Left lung (tissue), 10 donors: ENCODE measurements around the gene IFT122. TPM values are rescaled to one million over a fixed set of nuclear protein-coding genes. Genes with fewer than 3 reads are reported as not detected.
A peak's percentile ranks its signal among the peaks of the same experiment; 100 is the strongest.

ENCODE experiments used
- ATAC-seq: fragments of 200-7000 bp; cut with Tn5 transposase; one replicate; pipeline ENCODE4 v1.9.1; 2020; ENCODE audit warnings: moderate library complexity
- DNase-seq, 4 donors: peaks; one replicate each; pipeline ENCODE4 v3.0.0-alpha.2; 2013 to 2020
- H3K27ac ChIP-seq, 2 donors: fragments of 200-600 bp; sonication (generic) in 1 of 2; one replicate each; pipeline versions ENCODE4 v1.5.0 to v1.8.0; 2020 to 2021
- H3K27me3 ChIP-seq, 2 donors: fragments of 200-600 bp; sonication (generic) in 1 of 2; one replicate each; pipeline versions ENCODE4 v1.5.0 to v1.8.0; 2020 to 2021
- H3K36me3 ChIP-seq, 2 donors: fragments of 200-600 bp; sonication (generic) in 1 of 2; one replicate each; pipeline versions ENCODE4 v1.5.0 to v1.8.0; 2020 to 2021
- H3K4me1 ChIP-seq, 2 donors: fragments of 200-600 bp; one replicate each; pipeline ENCODE4 v1.8.0; 2021
- H3K4me3 ChIP-seq, 2 donors: fragments of 200-600 bp; sonication (generic) in 1 of 2; one replicate each; pipeline versions ENCODE4 v1.5.0 to v1.8.0; 2020 to 2021; ENCODE audit warnings: mild to moderate bottlenecking in 1 of 2
- H3K9me3 ChIP-seq, 2 donors: fragments of 200-600 bp; sonication (generic) in 1 of 2; one replicate each; pipeline versions ENCODE4 v1.5.0 to v1.8.0; 2020 to 2021
- CTCF ChIP-seq, 2 donors: fragments of 200-600 bp; sonication (generic) in 1 of 2; IDR thresholded peaks; one replicate each; pipeline versions ENCODE4 v1.5.0 to v1.8.0; 2021; ENCODE audit warnings: antibody characterized with exemption in 2 of 2
- intact Hi-C, 2 donors: fragments of 100-400 bp; cut with DNase I; formaldehyde crosslinking; loops; one replicate each; pipeline versions ENCODE4 v1.11.2 to v1.14.2; 2022
- polyA plus RNA-seq, 6 donors: library from polyadenylated mRNA; unstranded; fragments of 120-200 nt; gene quantifications; one replicate each; pipeline ENCODE4 v1.2.1, GENCODE V29; 2013; ENCODE audit not compliant: insufficient read length in 6 of 6
- total RNA-seq, 2 donors: library from RNA; stranded (reverse); fragmentation: NEBNext Ultra II Directional; extraction: Animal tissue kit (Norgen Biotek cat#: 25700); gene quantifications; one replicate each; pipeline ENCODE4 v1.2.1, GENCODE V29; 2021
- donor health status: DM: no; HTN: yes; CAD: no.
- donor health status: DM: no; HTN: no; CAD: no.

Gene IFT122
- total and polyA plus RNA-seq, 8 donors, result 21.2 to 79.7 (median 71.3) TPM

- no peak for TF ChIP-seq CTCF (IDR thresholded peaks at IDR 0.05)
- H3K9me3 ChIP-seq, result no peaks in the 10 kb centered on the region
- H3K27ac ChIP-seq, result no peak overlapping the region
- H3K36me3 ChIP-seq, result peaks cover 0 to 52% of the 10 kb centered on the region in 2 donors
- H3K4me1 ChIP-seq, result no peaks in the 10 kb centered on the region
- H3K27me3 ChIP-seq, result no peaks in the 10 kb centered on the region
- intact Hi-C loops, result no loop called here
- ATAC-seq, result no peak
- H3K4me3 ChIP-seq, result no peak overlapping the region
- DNase-seq, result no peak
Measured at GRCh38 chr3:129453732-129454131, 13.7 kb downstream of the IFT122 start.

GRCh38 chr3:129460155-129460554 is 20.1 kb downstream of the IFT122 start:
- no peaks in the 10 kb centered on the region for H3K27me3 ChIP-seq
- no peaks in the 10 kb centered on the region for H3K4me1 ChIP-seq
- H3K36me3 ChIP-seq, result peaks cover 0 to 39% of the 10 kb centered on the region in 2 donors
- intact Hi-C loops, result no loop called here
- TF ChIP-seq CTCF (IDR thresholded peaks at IDR 0.05), result no peak
- no peaks in the 10 kb centered on the region for H3K9me3 ChIP-seq
- ATAC-seq (no peak), DNase-seq (no peak)
- H3K27ac ChIP-seq, result no peak overlapping the region
- no peak overlapping the region for H3K4me3 ChIP-seq

- TF ChIP-seq CTCF (IDR thresholded peaks at IDR 0.05), result no peak
- intact Hi-C loops, result no loop called here
Measured at GRCh38 chr3:129460572-129460971, 20.5 kb downstream of the IFT122 start.

GRCh38 chr3:129461022-129461421 is 21.0 kb downstream of the IFT122 start:
- intact Hi-C loops, result no loop called here
- Histone ChIP-seq H3K36me3 (peaks cover 0 to 30% of the 10 kb centered on the region in 2 donors), H3K27ac (no peak overlapping the region), H3K27me3 (no peaks in the 10 kb centered on the region), H3K4me1 (no peaks in the 10 kb centered on the region), H3K4me3 (no peak overlapping the region), H3K9me3 (no peaks in the 10 kb centered on the region)
- ATAC-seq (no peak), DNase-seq (no peak)
- TF ChIP-seq CTCF (IDR thresholded peaks at IDR 0.05), result no peak

More at GRCh38 chr3:129460572-129460971, 20.5 kb downstream of the IFT122 start:
- no peak overlapping the region for H3K4me3 ChIP-seq
- H3K9me3 ChIP-seq, result no peaks in the 10 kb centered on the region
- no peaks in the 10 kb centered on the region for H3K27me3 ChIP-seq
- H3K27ac ChIP-seq, result no peak overlapping the region
- DNase-seq (no peak), ATAC-seq (no peak)
- H3K4me1 ChIP-seq, result no peaks in the 10 kb centered on the region
- peaks cover 0 to 34% of the 10 kb centered on the region in 2 donors for H3K36me3 ChIP-seq

GRCh38 chr3:129461461-129462146 is 21.6 kb downstream of the IFT122 start:
- ATAC-seq (peak; percentile 47), DNase-seq (no peak)
- Histone ChIP-seq H3K4me1 (no peaks in the 10 kb centered on the region), H3K27ac (no peak overlapping the region), H3K27me3 (no peaks in the 10 kb centered on the region), H3K9me3 (no peaks in the 10 kb centered on the region), H3K4me3 (no peak overlapping the region), H3K36me3 (peaks cover 0 to 25% of the 10 kb centered on the region in 2 donors)
- TF ChIP-seq CTCF (IDR thresholded peaks at IDR 0.05), result no peak
- intact Hi-C loops, result no loop called here
